ENCODE data around the gene GCNT4. TPM values are rescaled to one million over a fixed set of nuclear protein-coding genes. Genes with fewer than 3 reads are reported as not detected.

The GCNT4 gene
- total RNA-seq, 4 donors from 2014 or later: 3.3 to 63.7 (median 17.8) TPM

DNA sequence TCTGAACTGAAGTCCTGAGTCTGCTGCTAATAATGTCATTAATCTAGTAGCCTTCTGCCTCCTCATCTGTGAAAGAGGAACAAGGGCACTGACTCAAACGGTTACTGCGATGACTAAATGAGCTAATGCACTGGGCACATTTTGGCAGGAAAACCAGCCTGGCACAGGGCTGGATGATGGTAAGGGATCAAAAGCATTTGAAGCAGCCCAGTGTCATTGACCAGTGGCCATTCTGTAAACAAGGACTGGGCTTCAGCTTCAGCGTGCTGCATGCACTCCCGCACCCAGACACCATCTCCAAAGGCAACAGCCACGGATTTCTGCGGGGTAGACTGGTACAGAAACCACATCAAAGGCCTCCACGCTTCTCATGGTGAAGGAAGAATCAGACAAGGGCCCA is 8.0 kb downstream of the GCNT4 start:
- no peak for DNase-seq
- H3K27ac ChIP-seq: no peak overlapping the region
- H3K9me3 ChIP-seq: no peaks in the 10 kb centered on the region
- TF ChIP-seq, protein P1, sequence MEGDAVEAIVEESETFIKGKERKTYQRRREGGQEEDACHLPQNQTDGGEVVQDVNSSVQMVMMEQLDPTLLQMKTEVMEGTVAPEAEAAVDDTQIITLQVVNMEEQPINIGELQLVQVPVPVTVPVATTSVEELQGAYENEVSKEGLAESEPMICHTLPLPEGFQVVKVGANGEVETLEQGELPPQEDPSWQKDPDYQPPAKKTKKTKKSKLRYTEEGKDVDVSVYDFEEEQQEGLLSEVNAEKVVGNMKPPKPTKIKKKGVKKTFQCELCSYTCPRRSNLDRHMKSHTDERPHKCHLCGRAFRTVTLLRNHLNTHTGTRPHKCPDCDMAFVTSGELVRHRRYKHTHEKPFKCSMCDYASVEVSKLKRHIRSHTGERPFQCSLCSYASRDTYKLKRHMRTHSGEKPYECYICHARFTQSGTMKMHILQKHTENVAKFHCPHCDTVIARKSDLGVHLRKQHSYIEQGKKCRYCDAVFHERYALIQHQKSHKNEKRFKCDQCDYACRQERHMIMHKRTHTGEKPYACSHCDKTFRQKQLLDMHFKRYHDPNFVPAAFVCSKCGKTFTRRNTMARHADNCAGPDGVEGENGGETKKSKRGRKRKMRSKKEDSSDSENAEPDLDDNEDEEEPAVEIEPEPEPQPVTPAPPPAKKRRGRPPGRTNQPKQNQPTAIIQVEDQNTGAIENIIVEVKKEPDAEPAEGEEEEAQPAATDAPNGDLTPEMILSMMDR (IDR thresholded peaks at IDR 0.05): no peak
- TF ChIP-seq POLR2A (IDR thresholded peaks at IDR 0.05): no peak
- peaks cover 0 to 12% (median 0%) of the 10 kb centered on the region in 4 donors for H3K4me1 ChIP-seq
- H3K36me3 ChIP-seq: peaks cover 0 to 24% (median 0%) of the 10 kb centered on the region in 3 donors
- H3K27me3 ChIP-seq: no peaks in the 10 kb centered on the region
- H3K4me3 ChIP-seq: no peak overlapping the region

DNA sequence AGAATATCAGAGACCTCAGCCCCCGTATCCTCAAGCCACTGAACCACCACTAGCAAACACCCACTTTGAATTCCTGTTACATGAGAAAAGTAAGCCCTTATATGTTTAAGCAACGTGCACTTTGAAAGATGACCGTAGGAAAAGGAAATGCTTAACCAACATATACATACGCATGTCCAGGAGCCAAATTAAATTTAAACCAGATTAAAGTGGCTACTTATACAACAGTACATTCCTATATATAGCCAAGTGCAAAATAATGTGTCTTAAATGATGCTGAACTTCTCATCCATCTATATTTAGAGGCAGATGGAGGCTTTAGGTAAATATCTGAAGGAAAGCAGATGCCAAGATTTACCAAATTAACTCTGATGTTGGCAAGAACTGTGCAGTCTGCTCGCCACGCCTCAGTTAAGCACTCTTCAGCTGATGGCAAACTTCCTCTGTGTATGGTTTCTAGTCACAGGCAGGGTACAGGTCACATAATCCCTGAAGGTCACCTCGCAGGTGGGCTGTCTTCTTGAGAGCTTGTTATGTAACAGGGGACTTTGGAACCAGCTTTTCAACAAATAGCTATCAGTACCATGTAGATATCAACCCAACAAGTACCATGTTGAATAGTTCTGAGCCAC is 8.6 kb downstream of the GCNT4 start:
- no peak for DNase-seq
- Histone ChIP-seq H3K9me3 (no peaks in the 10 kb centered on the region), H3K27me3 (no peaks in the 10 kb centered on the region), H3K4me3 (no peak overlapping the region), H3K36me3 (peaks cover 0 to 24% (median 0%) of the 10 kb centered on the region in 3 donors), H3K4me1 (peaks cover 0 to 8% (median 0%) of the 10 kb centered on the region in 4 donors), H3K27ac (no peak overlapping the region)
- TF ChIP-seq POLR2A (IDR thresholded peaks at IDR 0.05): no peak
- TF ChIP-seq, protein P1 (IDR thresholded peaks at IDR 0.05): no peak

DNA sequence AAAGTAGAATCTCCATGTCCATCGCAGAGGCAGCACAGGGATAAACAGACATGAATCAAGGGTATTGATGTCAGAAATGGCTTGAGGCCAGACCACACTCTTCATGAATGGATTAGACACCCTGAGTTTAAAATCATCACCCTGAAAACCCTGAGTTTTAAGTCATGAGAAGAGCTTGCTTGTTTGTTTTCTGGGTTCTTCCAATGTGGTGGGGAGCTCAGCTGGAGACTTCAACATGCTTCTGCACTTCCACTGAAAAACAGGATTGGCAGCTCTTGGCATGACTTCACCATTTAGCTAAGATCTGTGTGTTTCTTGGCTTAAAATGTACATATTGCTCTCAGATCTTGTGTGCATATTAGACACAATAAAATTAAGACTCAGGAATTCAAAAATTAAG is 9.8 kb downstream of the GCNT4 start:
- TF ChIP-seq POLR2A (IDR thresholded peaks at IDR 0.05): no peak
- TF ChIP-seq, protein P1 (IDR thresholded peaks at IDR 0.05): no peak
- no peak for DNase-seq
- Histone ChIP-seq H3K4me3 (no peak overlapping the region), H3K27ac (no peak overlapping the region), H3K27me3 (no peaks in the 10 kb centered on the region), H3K36me3 (peaks cover 0 to 24% (median 0%) of the 10 kb centered on the region in 3 donors), H3K4me1 (no peaks in the 10 kb centered on the region), H3K9me3 (no peaks in the 10 kb centered on the region)

DNA sequence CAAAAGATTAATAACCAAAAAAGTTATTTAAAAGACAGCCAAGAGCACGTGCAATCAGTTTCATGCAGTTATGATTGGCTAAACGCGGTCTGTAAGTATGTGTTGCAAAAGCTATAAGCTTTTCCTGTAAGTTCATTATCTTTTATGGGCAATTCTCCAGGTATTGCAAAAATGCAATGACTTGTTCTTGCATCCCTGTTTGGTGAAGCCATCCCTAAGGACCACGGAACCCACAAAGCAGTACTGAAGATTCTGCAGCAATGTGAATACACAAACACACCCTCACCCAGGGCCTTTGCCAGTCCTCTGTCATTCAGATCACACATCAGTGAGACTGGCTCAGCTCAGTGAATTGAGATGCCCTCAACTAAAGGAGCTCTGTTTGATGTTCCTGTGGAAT is 11.4 kb downstream of the GCNT4 start:
- Histone ChIP-seq H3K4me1 (no peaks in the 10 kb centered on the region), H3K27ac (no peak overlapping the region), H3K36me3 (peaks cover 0 to 32% (median 0%) of the 10 kb centered on the region in 3 donors), H3K27me3 (no peaks in the 10 kb centered on the region), H3K9me3 (no peaks in the 10 kb centered on the region), H3K4me3 (no peak overlapping the region)
- TF ChIP-seq, protein P1 (IDR thresholded peaks at IDR 0.05): no peak
- TF ChIP-seq POLR2A (IDR thresholded peaks at IDR 0.05): no peak
- DNase-seq: no peak

DNA sequence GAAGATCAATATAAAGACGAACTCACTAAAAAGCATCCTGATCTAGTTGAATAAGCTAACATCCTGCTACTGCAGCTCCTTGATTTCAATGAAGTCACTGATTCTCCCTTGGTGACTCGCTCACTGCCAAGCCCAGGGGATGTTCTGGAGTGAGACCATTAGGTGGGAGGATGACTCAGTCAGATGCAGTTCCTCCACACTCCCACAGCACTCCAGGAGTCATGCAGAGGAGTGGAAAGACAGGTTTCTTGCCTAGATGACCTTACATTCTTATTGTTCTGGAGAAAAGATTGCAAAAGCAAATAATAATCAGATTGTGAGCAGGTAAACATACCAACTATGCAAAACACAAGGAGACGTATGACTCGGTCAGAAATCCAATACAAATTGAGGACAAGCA is 15.3 kb downstream of the GCNT4 start:
- Histone ChIP-seq H3K9me3 (no peaks in the 10 kb centered on the region), H3K36me3 (peaks cover 0 to 19% (median 0%) of the 10 kb centered on the region in 3 donors), H3K4me3 (no peak overlapping the region), H3K27me3 (no peaks in the 10 kb centered on the region), H3K4me1 (no peaks in the 10 kb centered on the region), H3K27ac (no peak overlapping the region)
- TF ChIP-seq, protein P1 (IDR thresholded peaks at IDR 0.05): peak in 1 of 6 experiments; percentile 3
- TF ChIP-seq POLR2A (IDR thresholded peaks at IDR 0.05): no peak
- DNase-seq: no peak

Data from Peyer's patch (tissue), 4 donors.